Measurements from ENCODE around the gene RARG.

RARG gene

GRCh38 chr12:53244337-53244736, 12.3 kb upstream of the RARG start:
- DNase-seq (ENCODE audit: low read depth), result no peak

GRCh38 chr12:53241623-53242412, 9.8 kb upstream of the RARG start:
- DNase-seq (ENCODE audit: low read depth), result no peak

- no peak for DNase-seq (ENCODE audit: low read depth)
Observed at GRCh38 chr12:53239643-53240258, 7.7 kb upstream of the RARG start.

- no peak for DNase-seq (ENCODE audit: low read depth)
Observed at GRCh38 chr12:53236443-53237111, 4.6 kb upstream of the RARG start.

- no peak for DNase-seq (ENCODE audit: low read depth)
Observed at GRCh38 chr12:53235742-53236442, 3.9 kb upstream of the RARG start.

- no peak for DNase-seq (ENCODE audit: low read depth)
Observed at GRCh38 chr12:53235164-53235563, 3.2 kb upstream of the RARG start.

GRCh38 chr12:53234271-53234914, 2.4 kb upstream of the RARG start:
- no peak for DNase-seq (ENCODE audit: low read depth)

GRCh38 chr12:53233671-53234121, 1.7 kb upstream of the RARG start:
- no peak for DNase-seq (ENCODE audit: low read depth)

GRCh38 chr12:53232646-53233461, 845 bp upstream of the RARG start:
- no peak for DNase-seq (ENCODE audit: low read depth)

GRCh38 chr12:53231671-53231920, 413 bp downstream of the RARG start:
- DNase-seq (ENCODE audit: low read depth), result no peak

GRCh38 chr12:53230108-53230845, 1.7 kb downstream of the RARG start:
- DNase-seq (ENCODE audit: low read depth), result no peak

- DNase-seq (ENCODE audit: low read depth), result no peak
Observed at GRCh38 chr12:53229454-53229853, 2.6 kb downstream of the RARG start.

GRCh38 chr12:53227836-53228235, 4.2 kb downstream of the RARG start:
- no peak for DNase-seq (ENCODE audit: low read depth)

GRCh38 chr12:53227341-53227740, 4.7 kb downstream of the RARG start:
- no peak for DNase-seq (ENCODE audit: low read depth)

- no peak for DNase-seq (ENCODE audit: low read depth)
Observed at GRCh38 chr12:53226815-53227214, 5.2 kb downstream of the RARG start.

GRCh38 chr12:53225635-53226424, 6.2 kb downstream of the RARG start:
- DNase-seq (ENCODE audit: low read depth), result no peak

GRCh38 chr12:53224897-53225634, 6.9 kb downstream of the RARG start:
- no peak for DNase-seq (ENCODE audit: low read depth)

- no peak for DNase-seq (ENCODE audit: low read depth)
Observed at GRCh38 chr12:53224061-53224896, 7.7 kb downstream of the RARG start.

All from activated T-cell treated with anti-CD3 and anti-CD28 coated beads for 48 hours (primary cell).